T-helper 22 cell (primary cell): ENCODE measurements around the gene DDX23.

Experiments used
- DNase-seq: peaks from one replicate; pipeline ENCODE4 v3.0.0-alpha.2; 2020; ENCODE audit warnings: low read depth

The DDX23 gene

GRCh38 chr12:48795550-48796455 is 56.2 kb downstream of the DDX23 start:
- DNase-seq: no peak

- no peak for DNase-seq
Observed at GRCh38 chr12:48794870-48795269, 57.1 kb downstream of the DDX23 start.

- DNase-seq: no peak
Observed at GRCh38 chr12:48793696-48794095, 58.3 kb downstream of the DDX23 start.

- DNase-seq: no peak
Observed at GRCh38 chr12:48789858-48790326, 62.1 kb downstream of the DDX23 start.

GRCh38 chr12:48788854-48789775 is 62.8 kb downstream of the DDX23 start, which contains the start of gene ADCY6:
TSS of gene ADCY6 (minus strand) at chr12:48789089. CDS start at chr12:48783434, 5,655 bp downstream.
- no peak for DNase-seq

- no peak for DNase-seq
Observed at GRCh38 chr12:48788524-48788853, 63.5 kb downstream of the DDX23 start.

GRCh38 chr12:48787791-48788523 is 64.0 kb downstream of the DDX23 start:
- DNase-seq: no peak

- DNase-seq: no peak
Observed at GRCh38 chr12:48786591-48787544, 65.1 kb downstream of the DDX23 start.

GRCh38 chr12:48783432-48783831 is 68.5 kb downstream of the DDX23 start:
- DNase-seq: no peak

GRCh38 chr12:48782457-48783395 is 69.2 kb downstream of the DDX23 start:
- no peak for DNase-seq

GRCh38 chr12:48781750-48782456 is 70.1 kb downstream of the DDX23 start:
- no peak for DNase-seq

GRCh38 chr12:48780381-48781025 is 71.5 kb downstream of the DDX23 start:
- DNase-seq: no peak

GRCh38 chr12:48779869-48780268 is 72.1 kb downstream of the DDX23 start:
- DNase-seq: no peak
